HEK293 (cell line): ENCODE data around the gene ANGEL1.

Source experiments
- CTCF ChIA-PET: fragments of 350-600 bp; formaldehyde crosslinking; extraction: SDS; loops from one replicate; lab custom pipeline; 2021; ENCODE audit warnings: antibody characterized with exemption; lab: Yijun Ruan, JAX
- POLR2A ChIA-PET: fragments of 300-600 bp; formaldehyde crosslinking; extraction: SDS; loops from one replicate; lab custom pipeline; 2020; ENCODE audit warnings: antibody characterized with exemption, inconsistent platforms; lab: Yijun Ruan, JAX
- H3K27ac ChIP-seq: fragments of 200-500 bp; sonication (Bioruptor generic); 2 replicates; pipeline ENCODE4 v1.5.1; 2014; ENCODE audit warnings: low read depth, low read length, control low read depth, inconsistent platforms; ENCODE audit errors: extremely low read depth
- H3K36me3 ChIP-seq, 2 experiments: fragments of 200-500 bp in 1 of 2; sonication (Bioruptor generic) in 1 of 2; 1 replicate in 1 of 2; 2 replicates in 1 of 2; pipeline ENCODE4 v1.5.1; 2014 to 2017; ENCODE audit warnings: inconsistent platforms in 2 of 2, low read length in 2 of 2; ENCODE audit not compliant: control insufficient read depth in 2 of 2, insufficient read depth in 1 of 2
- H3K4me1 ChIP-seq: fragments of 200-500 bp; sonication (Bioruptor generic); 2 replicates; pipeline ENCODE4 v1.5.1; 2014; ENCODE audit warnings: mild to moderate bottlenecking, low read length, inconsistent platforms; ENCODE audit not compliant: control insufficient read depth, insufficient read depth
- H3K4me3 ChIP-seq: 2 replicates; pipeline ENCODE4 v1.5.1; 2011; ENCODE audit warnings: low read depth, mild to moderate bottlenecking, control low read depth, low read length, moderate library complexity
- H3K9me3 ChIP-seq: fragments of 200-500 bp; sonication (Bioruptor generic); 2 replicates; pipeline ENCODE4 v1.5.1; 2014; ENCODE audit warnings: low read depth, low read length, inconsistent platforms; ENCODE audit not compliant: control insufficient read depth, insufficient read depth
- EGR2 ChIP-seq: fragments of 450-650 bp; formaldehyde crosslinking; IDR thresholded peaks from 2 replicates; pipeline ENCODE4 v1.5.1; 2016; ENCODE audit warnings: low read depth, missing biosample characterization, missing genetic modification characterization
- GLIS2 ChIP-seq: fragments of 450-650 bp; formaldehyde crosslinking; IDR thresholded peaks from 2 replicates; pipeline ENCODE4 v1.5.1; 2016; ENCODE audit warnings: missing biosample characterization, missing genetic modification characterization
- HOXA7 ChIP-seq: sonication (generic); formaldehyde crosslinking; IDR thresholded peaks from 2 replicates; pipeline ENCODE4 v1.8.1; 2022; ENCODE audit warnings: missing genetic modification reagents, borderline replicate concordance
- KLF8 ChIP-seq: fragments of 450-650 bp; formaldehyde crosslinking; IDR thresholded peaks from 2 replicates; pipeline ENCODE4 v1.5.1; 2016; ENCODE audit warnings: missing biosample characterization, missing genetic modification characterization
- MZF1 ChIP-seq: fragments of 450-650 bp; formaldehyde crosslinking; IDR thresholded peaks from 2 replicates; pipeline ENCODE4 v1.5.1; 2017; ENCODE audit warnings: missing biosample characterization, missing genetic modification characterization, borderline replicate concordance
- PATZ1 ChIP-seq: fragments of 450-650 bp; formaldehyde crosslinking; IDR thresholded peaks from 2 replicates; pipeline ENCODE4 v1.5.1; 2016; ENCODE audit warnings: missing biosample characterization, missing genetic modification characterization
- SP3 ChIP-seq: fragments of 450-650 bp; formaldehyde crosslinking; IDR thresholded peaks from 2 replicates; pipeline ENCODE4 v1.5.1; 2016; ENCODE audit warnings: missing biosample characterization, missing genetic modification characterization
- TSHZ1 ChIP-seq: fragments of 450-650 bp; formaldehyde crosslinking; IDR thresholded peaks from 2 replicates; pipeline ENCODE4 v1.5.1; 2016; ENCODE audit warnings: missing biosample characterization, missing genetic modification characterization, borderline replicate concordance
- ZBTB1 ChIP-seq: fragments of 450-650 bp; formaldehyde crosslinking; IDR thresholded peaks from 2 replicates; pipeline ENCODE4 v1.5.1; 2016; ENCODE audit warnings: missing biosample characterization, missing genetic modification characterization
- ZBTB20 ChIP-seq: fragments of 450-650 bp; formaldehyde crosslinking; IDR thresholded peaks from 2 replicates; pipeline ENCODE4 v1.5.1; 2016; ENCODE audit warnings: missing biosample characterization, missing genetic modification characterization
- ZBTB21 ChIP-seq: fragments of 450-650 bp; formaldehyde crosslinking; IDR thresholded peaks from 2 replicates; pipeline ENCODE4 v1.5.1; 2017; ENCODE audit warnings: missing biosample characterization, missing genetic modification characterization
- ZBTB8A ChIP-seq: fragments of 450-650 bp; formaldehyde crosslinking; IDR thresholded peaks from 2 replicates; pipeline ENCODE4 v1.5.1; 2016; ENCODE audit warnings: missing biosample characterization, missing genetic modification characterization
- ZFP41 ChIP-seq: fragments of 450-650 bp; formaldehyde crosslinking; IDR thresholded peaks from 2 replicates; pipeline ENCODE4 v1.5.1; 2016; ENCODE audit warnings: missing biosample characterization, missing genetic modification characterization, borderline replicate concordance
- ZNF184 ChIP-seq: fragments of 450-650 bp; IDR thresholded peaks from 2 replicates; pipeline ENCODE4 v1.5.1; 2018; ENCODE audit warnings: missing biosample characterization, mild to moderate bottlenecking, missing genetic modification characterization
- ZNF26 ChIP-seq: fragments of 450-650 bp; formaldehyde crosslinking; IDR thresholded peaks from 2 replicates; pipeline ENCODE4 v1.5.1; 2016; ENCODE audit warnings: missing biosample characterization, missing genetic modification characterization
- ZNF280D ChIP-seq: fragments of 450-650 bp; formaldehyde crosslinking; IDR thresholded peaks from 2 replicates; pipeline ENCODE4 v1.5.1; 2016; ENCODE audit warnings: missing biosample characterization, missing genetic modification characterization
- ZNF292 ChIP-seq: fragments of 450-650 bp; formaldehyde crosslinking; IDR thresholded peaks from 2 replicates; pipeline ENCODE4 v1.5.1; 2016; ENCODE audit warnings: low read depth, missing biosample characterization, missing genetic modification characterization, borderline replicate concordance
- ZNF501 ChIP-seq: fragments of 450-650 bp; formaldehyde crosslinking; IDR thresholded peaks from 2 replicates; pipeline ENCODE4 v1.5.1; 2016; ENCODE audit warnings: missing biosample characterization, missing genetic modification characterization
- ZNF561 ChIP-seq: fragments of 450-650 bp; IDR thresholded peaks from 2 replicates; pipeline ENCODE4 v1.5.1; 2018; ENCODE audit warnings: missing biosample characterization, missing genetic modification characterization, borderline replicate concordance
- ZNF571 ChIP-seq: fragments of 450-650 bp; formaldehyde crosslinking; IDR thresholded peaks from 2 replicates; pipeline ENCODE4 v1.5.0; 2017; ENCODE audit warnings: missing biosample characterization, missing genetic modification characterization
- ZNF626 ChIP-seq: fragments of 450-650 bp; sonication (Bioruptor Pico); formaldehyde crosslinking; IDR thresholded peaks from 2 replicates; pipeline ENCODE4 v1.5.1; 2018; ENCODE audit warnings: missing biosample characterization, missing genetic modification characterization, inconsistent platforms
- ZNF660 ChIP-seq: fragments of 450-650 bp; IDR thresholded peaks from 2 replicates; pipeline ENCODE4 v1.5.1; 2018; ENCODE audit warnings: missing biosample characterization, mild to moderate bottlenecking, missing genetic modification characterization
- ZNF692 ChIP-seq: fragments of 450-650 bp; formaldehyde crosslinking; IDR thresholded peaks from 2 replicates; pipeline ENCODE4 v1.5.1; 2016; ENCODE audit warnings: missing biosample characterization, missing genetic modification characterization
- ZNF76 ChIP-seq: fragments of 450-650 bp; formaldehyde crosslinking; IDR thresholded peaks from 2 replicates; pipeline ENCODE4; 2016; ENCODE audit warnings: low read depth, missing biosample characterization, missing genetic modification characterization, borderline replicate concordance
- ZNF791 ChIP-seq: fragments of 450-650 bp; formaldehyde crosslinking; IDR thresholded peaks from 2 replicates; pipeline ENCODE4 v1.5.1; 2016; ENCODE audit warnings: missing biosample characterization, missing genetic modification characterization
- ZNF843 ChIP-seq: fragments of 450-650 bp; formaldehyde crosslinking; IDR thresholded peaks from 2 replicates; pipeline ENCODE4 v1.5.1; 2016; ENCODE audit warnings: missing biosample characterization, missing genetic modification characterization

The ANGEL1 gene

GRCh38 chr14:76793324-76793723 lies 19.4 kb downstream of the ANGEL1 start:
- ChIA-PET POLR2A (no interaction called here), CTCF (interaction anchor here (1.3 kb wide), 1 partner anchor 12 kb away, joined by 3 read pairs; no protein-coding TSS in a partner anchor)
- TF ChIP-seq ZBTB1 (no peak), ZBTB20 (no peak), SP3 (tag by site-specific recombination) (no peak), ZBTB21 (tag by site-specific recombination) (no peak), ZNF184 (tag by site-specific recombination) (no peak), ZNF292 (tag by site-specific recombination) (no peak), ZBTB8A (no peak), ZNF626 (tag by site-specific recombination) (no peak), ZNF660 (no peak), PATZ1 (tag by site-specific recombination) (no peak), KLF8 (tag by site-specific recombination) (no peak), HOXA7 (CRISPR knock-in tag) (no peak), ZNF501 (tag by site-specific recombination) (no peak), ZNF843 (no peak), ZFP41 (no peak), MZF1 (tag by site-specific recombination) (no peak), ZNF561 (tag by site-specific recombination) (no peak), TSHZ1 (no peak), ZNF280D (tag by site-specific recombination) (no peak)
- Histone ChIP-seq H3K27ac (no peak overlapping the region), H3K9me3 (no peaks in the 10 kb centered on the region), H3K4me1 (no peaks in the 10 kb centered on the region), H3K36me3 (peaks cover 55 to 75% of the 10 kb centered on the region in 2 experiments), H3K4me3 (no peak overlapping the region)

GRCh38 chr14:76792422-76792821 lies 20.3 kb downstream of the ANGEL1 start:
- Histone ChIP-seq H3K36me3 (peaks cover 48 to 75% of the 10 kb centered on the region in 2 experiments), H3K9me3 (no peaks in the 10 kb centered on the region), H3K4me1 (no peaks in the 10 kb centered on the region), H3K27ac (no peak overlapping the region), H3K4me3 (no peak overlapping the region)
- ChIA-PET POLR2A (no interaction called here), CTCF (no interaction called here)
- TF ChIP-seq GLIS2 (no peak), ZNF692 (no peak), EGR2 (tag by site-specific recombination) (no peak), ZNF26 (tag by site-specific recombination) (no peak), ZNF76 (tag by site-specific recombination) (no peak), ZNF292 (tag by site-specific recombination) (no peak), ZNF791 (tag by site-specific recombination) (no peak), ZNF184 (tag by site-specific recombination) (no peak), ZNF571 (tag by site-specific recombination) (no peak)
